Measurements from ENCODE around the gene ROBO1.

- no peak for TF ChIP-seq CTCF (conservative IDR thresholded peaks at IDR 0.05)
- TF ChIP-seq ZFX (IDR thresholded peaks at IDR 0.05): no peak
These were observed 1161.0 kb downstream of the ROBO1 start for GRCh38 chr3:78606756-78607155.
